GM12891 (cell line): ENCODE data around the gene SHMT1.
"Not testable (repeated sequence)": the region's sequence is repeated elsewhere in the genome, so short reads cannot be mapped to it uniquely, and the experiment has no call there.

ENCODE experiments used
- PAX5 ChIP-seq: IDR thresholded peaks from 2 replicates; pipeline ENCODE4 v1.6.1; 2011; ENCODE audit warnings: low read length, moderate library complexity, mild to moderate bottlenecking; ENCODE audit not compliant: insufficient read depth, severe bottlenecking
- POLR2A ChIP-seq: IDR thresholded peaks from 2 replicates; pipeline ENCODE4 v1.6.1; 2011; ENCODE audit warnings: low read depth, low read length, control low read depth
- POLR2AphosphoS5 ChIP-seq: IDR thresholded peaks from 2 replicates; pipeline ENCODE4 v1.6.1; 2011; ENCODE audit warnings: low read depth, low read length, control low read depth
- TAF1 ChIP-seq: IDR thresholded peaks from 2 replicates; pipeline ENCODE4 v1.6.1; 2011; ENCODE audit warnings: low read depth, low read length, control low read depth

- TF ChIP-seq POLR2A, POLR2AphosphoS5, TAF1, PAX5: not testable (repeated sequence)
Measured at GRCh38 chr17:18373181-18373580, 9.8 kb upstream of the SHMT1 start.
